ENCODE data around the gene ABCC4. TPM values are rescaled to one million over a fixed set of nuclear protein-coding genes. Genes with fewer than 3 reads are reported as not detected.
"Not testable (repeated sequence)": the region's sequence is repeated elsewhere in the genome, so short reads cannot be mapped to it uniquely, and the experiment has no call there.

Gene ABCC4
- polyA plus RNA-seq, 4 donors = 19.8 to 21.7 (median 20.6) TPM

- no peak for DNase-seq (ENCODE audit: low read depth in 4 of 4, low spot score in 2 of 4)
These were observed 124.5 kb downstream of the ABCC4 start for GRCh38 chr13:95176611-95177259.

- DNase-seq (ENCODE audit: low read depth in 4 of 4, low spot score in 2 of 4) = no peak
These were observed 126.7 kb downstream of the ABCC4 start for GRCh38 chr13:95174517-95174916.

DNA sequence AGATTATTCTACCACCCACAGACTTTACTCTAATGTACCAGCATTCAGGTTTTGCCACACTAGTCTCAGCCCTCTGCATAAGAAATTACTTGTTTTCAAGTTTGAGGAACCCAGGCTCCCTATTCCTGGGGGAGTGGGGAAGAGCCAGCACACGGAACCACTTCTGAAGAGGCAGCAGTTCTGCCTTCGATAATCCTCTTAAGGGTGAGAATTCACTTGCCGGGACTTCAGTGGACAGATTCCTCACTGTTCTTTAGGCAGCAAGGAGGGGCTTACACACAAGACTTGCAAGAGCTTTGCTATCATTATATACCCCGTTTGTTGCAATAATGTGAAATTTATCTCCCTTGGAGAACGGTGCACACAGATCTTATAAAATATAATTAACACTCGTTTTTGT lies 133.1 kb downstream of the ABCC4 start:
- DNase-seq (ENCODE audit: low read depth in 4 of 4, low spot score in 2 of 4) = no peak

- not testable (repeated sequence) for DNase-seq (ENCODE audit: low read depth in 4 of 4, low spot score in 2 of 4)
These were observed 134.2 kb downstream of the ABCC4 start for GRCh38 chr13:95167003-95167402.

DNA sequence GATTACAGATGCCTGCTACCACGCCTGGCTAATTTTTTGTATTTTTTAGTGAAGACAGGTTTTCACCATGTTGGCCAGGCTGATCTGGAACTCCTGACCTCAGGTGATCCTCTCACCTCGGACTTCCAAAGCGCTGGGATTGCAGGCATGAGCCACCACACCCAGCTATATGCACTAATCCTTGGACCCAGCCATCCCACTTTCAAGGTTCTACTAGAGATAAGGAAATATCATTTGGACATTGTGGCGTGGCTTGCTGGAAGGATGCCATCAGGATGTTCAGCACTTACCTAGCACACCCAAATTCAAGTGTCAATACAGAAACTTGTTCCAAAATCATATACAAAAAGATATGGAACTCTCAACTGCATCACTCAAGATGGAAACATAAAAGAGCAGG lies 136.4 kb downstream of the ABCC4 start:
- DNase-seq (ENCODE audit: low read depth in 4 of 4, low spot score in 2 of 4) = no peak

DNA sequence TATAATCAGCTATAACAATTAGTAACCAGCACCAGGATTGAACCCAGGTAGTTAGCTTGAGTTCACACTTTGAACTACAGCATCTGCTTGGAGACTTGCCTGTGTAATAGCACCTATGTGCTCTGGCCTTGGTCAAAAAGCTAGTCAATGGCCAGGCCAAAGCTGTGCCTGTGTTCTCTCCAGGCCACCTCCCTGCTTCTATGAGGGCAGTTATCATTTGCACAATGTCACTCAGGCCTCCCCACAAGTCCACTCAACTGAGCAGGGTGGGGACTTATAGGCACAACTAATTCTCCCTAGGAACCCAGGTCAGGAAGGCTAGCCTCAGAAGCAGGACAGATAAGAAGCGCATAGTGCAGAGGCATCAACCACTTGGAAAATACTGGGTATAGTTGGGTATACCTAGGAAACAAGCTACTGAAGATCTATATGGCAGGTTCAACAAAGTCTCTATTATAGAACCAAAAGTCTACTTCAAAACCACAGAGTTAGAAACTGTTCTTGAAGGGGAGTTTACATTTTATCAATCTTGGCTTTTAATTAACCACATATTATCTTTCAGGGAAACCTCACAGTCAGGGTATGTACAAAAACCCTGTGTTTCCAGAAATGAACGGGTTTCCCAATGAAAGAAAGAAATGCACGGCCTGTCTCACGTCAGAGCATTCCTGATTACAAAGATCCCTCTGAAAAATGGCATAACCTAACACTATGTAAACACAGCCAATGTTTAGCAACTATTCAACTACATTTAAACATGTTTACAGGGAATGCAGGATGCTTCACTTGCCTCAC lies 140.9 kb downstream of the ABCC4 start:
- no peak for DNase-seq (ENCODE audit: low read depth in 4 of 4, low spot score in 2 of 4)

GRCh38 chr13:95159458-95159857 lies 141.8 kb downstream of the ABCC4 start:
- no peak for DNase-seq (ENCODE audit: low read depth in 4 of 4, low spot score in 2 of 4)

DNA sequence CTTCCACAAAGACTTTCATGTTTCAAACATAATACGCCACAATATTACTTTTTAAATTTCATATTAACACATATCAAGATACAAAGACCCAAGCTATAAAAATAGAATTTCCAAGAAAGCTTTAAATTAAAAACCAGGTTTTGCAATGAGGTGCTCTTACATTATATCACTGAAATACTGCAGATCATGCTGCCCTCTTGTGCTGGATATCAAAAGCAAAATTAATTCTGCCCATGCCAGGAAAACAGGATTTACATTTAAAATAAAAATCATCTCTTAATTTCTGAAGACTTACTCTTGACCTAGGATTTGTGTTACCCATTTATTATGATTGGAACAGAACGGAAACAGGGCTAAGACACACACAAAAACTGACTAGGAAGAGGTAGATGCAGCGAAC lies 145.0 kb downstream of the ABCC4 start:
- no peak for DNase-seq (ENCODE audit: low read depth in 4 of 4, low spot score in 2 of 4)

- DNase-seq (ENCODE audit: low read depth in 4 of 4, low spot score in 2 of 4) = no peak
These were observed 145.7 kb downstream of the ABCC4 start for GRCh38 chr13:95155504-95155903.

DNA sequence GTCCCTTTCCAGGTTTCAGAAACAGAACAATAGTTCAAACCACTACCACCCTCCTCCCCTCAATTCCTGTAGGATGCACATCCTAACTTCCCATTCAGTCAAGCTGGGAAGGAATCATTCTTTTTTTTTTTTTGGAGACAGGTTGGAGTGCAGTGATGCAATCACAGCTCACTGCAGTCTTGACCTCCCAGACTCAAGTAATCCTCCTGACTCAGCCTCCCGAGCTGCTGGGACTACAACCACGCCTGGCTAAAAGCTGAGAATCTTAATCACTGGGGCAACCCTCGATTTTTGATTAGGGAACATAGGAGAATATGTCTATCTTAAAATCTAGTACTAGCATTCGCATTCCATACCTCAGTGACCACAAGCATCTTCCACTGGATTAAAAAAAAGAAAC lies 146.2 kb downstream of the ABCC4 start:
- no peak for DNase-seq (ENCODE audit: low read depth in 4 of 4, low spot score in 2 of 4)

DNA sequence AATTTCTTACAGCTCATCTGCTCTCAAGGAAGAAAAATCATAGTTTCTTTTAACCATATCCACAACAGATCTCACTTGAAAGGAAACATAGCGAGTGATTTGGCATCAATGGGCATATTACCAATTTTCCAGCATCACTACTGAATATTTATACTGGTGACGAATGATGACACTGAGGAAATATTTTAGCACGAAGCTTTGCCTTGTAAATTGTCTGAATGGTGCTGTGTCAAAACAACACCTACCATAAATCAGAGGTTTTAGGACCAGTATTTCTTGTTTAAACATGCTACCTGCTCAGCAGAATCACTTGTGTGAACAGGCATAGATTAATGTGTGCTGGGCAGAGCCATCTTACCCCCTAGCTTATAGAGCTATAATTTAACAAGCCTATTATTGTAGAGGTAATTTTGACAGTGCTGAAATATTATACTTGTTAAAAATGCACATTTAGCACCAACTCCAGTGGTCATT lies 146.8 kb downstream of the ABCC4 start:
- DNase-seq (ENCODE audit: low read depth in 4 of 4, low spot score in 2 of 4) = no peak

GRCh38 chr13:95153647-95154412 lies 147.4 kb downstream of the ABCC4 start:
- DNase-seq (ENCODE audit: low read depth in 4 of 4, low spot score in 2 of 4) = no peak

DNA sequence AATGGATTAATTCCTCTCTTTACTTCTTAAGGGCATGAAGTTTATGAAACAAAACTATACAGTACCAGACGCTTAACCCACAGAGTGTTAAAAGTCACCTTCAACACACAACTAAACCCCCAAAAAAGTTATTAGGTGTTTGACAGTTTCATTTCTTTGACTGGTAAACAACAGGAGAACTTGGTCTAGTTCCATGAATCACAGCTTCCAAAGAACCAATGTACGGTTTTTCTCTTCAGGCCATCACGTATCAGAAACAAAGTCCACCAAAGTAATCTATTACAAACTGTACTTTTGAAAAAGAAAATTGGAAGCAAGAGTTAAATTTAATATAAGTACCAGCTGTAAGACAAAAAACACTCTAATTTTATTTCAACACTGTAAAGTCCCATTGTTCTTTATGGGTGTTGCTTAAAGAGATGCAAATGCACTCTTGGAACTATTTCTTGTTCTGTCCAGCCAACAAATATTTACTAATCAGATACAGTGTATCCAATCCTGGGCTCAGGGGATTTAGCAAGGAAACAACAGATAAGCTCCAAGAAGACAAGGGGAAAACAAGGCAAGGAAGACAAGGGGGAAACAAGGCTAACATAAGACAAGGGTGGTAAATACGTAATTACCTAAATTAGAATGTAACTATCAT lies 149.2 kb downstream of the ABCC4 start:
- DNase-seq (ENCODE audit: low read depth in 4 of 4, low spot score in 2 of 4) = no peak

DNA sequence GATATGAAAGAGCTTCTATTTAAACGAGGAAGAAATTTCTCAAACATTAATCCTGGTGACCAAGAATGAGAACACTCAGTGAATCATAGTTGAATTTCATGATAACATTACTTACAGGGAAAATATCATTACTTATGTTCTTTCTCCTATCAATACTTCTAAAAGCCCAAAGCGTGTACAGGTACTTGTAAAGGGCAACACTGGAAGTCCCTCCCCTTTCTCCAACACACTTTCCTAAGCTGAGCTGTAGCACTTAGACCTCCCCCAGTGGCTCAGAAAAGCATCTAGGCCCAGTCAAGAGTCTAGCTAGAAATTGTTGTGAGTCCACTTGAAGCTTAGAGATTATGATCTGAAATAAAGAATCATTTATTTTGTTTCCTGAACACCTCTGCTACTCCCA lies 150.7 kb downstream of the ABCC4 start:
- DNase-seq (ENCODE audit: low read depth in 4 of 4, low spot score in 2 of 4) = no peak

- no peak for DNase-seq (ENCODE audit: low read depth in 4 of 4, low spot score in 2 of 4)
These were observed 154.8 kb downstream of the ABCC4 start for GRCh38 chr13:95146486-95146885.

- no peak for DNase-seq (ENCODE audit: low read depth in 4 of 4, low spot score in 2 of 4)
These were observed 155.7 kb downstream of the ABCC4 start for GRCh38 chr13:95145587-95145986.

DNA sequence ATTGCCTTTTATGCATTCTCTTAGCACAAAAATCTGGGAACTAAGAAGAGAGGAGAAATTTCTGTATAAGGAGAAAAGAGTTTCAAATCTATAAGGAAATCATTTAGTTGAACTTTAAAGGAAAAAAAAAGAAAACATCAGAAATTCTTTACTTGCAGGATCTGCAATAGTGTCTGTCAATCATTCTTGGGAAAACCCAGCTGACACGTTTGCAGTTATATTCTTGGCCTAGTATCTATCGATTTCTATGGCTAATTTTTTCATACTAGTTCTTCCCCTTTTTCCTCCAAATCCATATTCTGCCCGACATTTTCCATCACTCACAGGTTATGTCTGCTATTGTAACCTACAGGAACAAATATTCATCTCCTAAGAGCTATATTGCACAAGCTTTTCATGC lies 160.7 kb downstream of the ABCC4 start:
- DNase-seq (ENCODE audit: low read depth in 4 of 4, low spot score in 2 of 4) = no peak

DNA sequence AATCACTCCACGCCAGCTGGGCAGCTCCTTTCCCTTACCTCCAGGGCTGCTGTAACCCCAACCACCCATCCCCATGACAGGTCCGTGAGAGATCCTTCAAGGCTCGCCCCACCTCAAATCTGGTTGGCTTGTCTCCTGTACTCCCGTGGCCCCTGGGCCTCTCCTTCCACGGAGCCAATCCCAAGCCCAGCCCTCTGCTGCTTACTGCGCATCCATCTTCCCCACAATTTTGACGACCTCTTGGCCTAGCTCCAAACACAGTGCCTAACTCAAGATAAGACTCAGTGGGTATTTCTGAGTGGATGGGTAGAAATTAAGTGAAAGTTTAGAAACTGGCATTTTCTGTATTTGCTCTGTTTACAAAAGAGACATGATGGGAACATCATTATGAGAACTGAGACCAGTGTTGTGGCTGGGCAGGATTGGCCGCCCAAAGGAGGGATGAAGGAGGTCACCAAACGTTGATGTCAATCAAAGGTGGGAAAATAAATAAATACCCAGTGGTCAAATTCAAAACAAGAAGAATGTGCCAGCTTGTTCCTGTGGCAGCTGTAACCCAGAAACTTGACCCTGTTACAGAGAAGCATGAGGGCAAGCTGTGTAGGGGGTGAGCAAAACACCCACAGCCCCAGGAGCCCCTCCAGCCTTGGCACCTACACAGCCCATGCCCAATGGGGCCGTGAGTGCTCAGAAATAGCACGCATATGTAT lies 162.2 kb downstream of the ABCC4 start:
- DNase-seq (ENCODE audit: low read depth in 4 of 4, low spot score in 2 of 4) = no peak

- DNase-seq (ENCODE audit: low read depth in 4 of 4, low spot score in 2 of 4) = no peak
These were observed 164.2 kb downstream of the ABCC4 start for GRCh38 chr13:95137096-95137495.

DNA sequence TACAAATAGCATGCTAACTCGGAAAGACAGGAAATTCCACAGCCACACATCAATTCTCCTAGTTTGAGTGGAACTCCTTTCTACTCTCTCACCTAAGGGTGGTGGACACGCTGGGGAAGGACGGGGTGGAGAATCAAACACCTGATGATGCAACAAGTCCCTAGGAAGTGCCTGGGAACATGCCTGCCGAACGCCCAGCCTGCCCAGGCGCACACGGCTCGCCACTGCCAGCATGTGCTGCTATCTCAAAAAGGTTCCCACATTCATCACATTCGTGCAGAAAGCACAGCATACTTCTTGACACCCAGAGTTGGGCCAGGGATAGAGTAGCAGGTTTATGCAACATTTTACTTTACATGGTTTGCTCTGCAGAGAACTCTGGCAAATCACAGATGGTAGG lies 164.6 kb downstream of the ABCC4 start:
- no peak for DNase-seq (ENCODE audit: low read depth in 4 of 4, low spot score in 2 of 4)
